HL-60 (cell line): Measurements from ENCODE around the gene HSF2.
A peak's percentile ranks its signal among the peaks of the same experiment; 100 is the strongest.

Experiments used
- DNase-seq, 2 experiments: peaks; one replicate each; pipeline ENCODE4 v3.0.0-alpha.2; 2010 to 2020; ENCODE audit warnings: low read depth in 1 of 2, low spot score in 1 of 2
- H3K27ac ChIP-seq: fragments of 250-450 bp; sonication (Bioruptor Pico); replicated peaks from 2 replicates; pipeline ENCODE4 v1.5.1; 2020; ENCODE audit warnings: mild to moderate bottlenecking, moderate library complexity
- H3K27me3 ChIP-seq: fragments of 250-450 bp; sonication (Bioruptor Pico); 2 replicates; pipeline ENCODE4 v1.5.1; 2021; ENCODE audit warnings: mild to moderate bottlenecking, moderate library complexity; ENCODE audit not compliant: insufficient read depth, poor library complexity, severe bottlenecking
- H3K4me3 ChIP-seq: replicated peaks from 2 replicates; pipeline ENCODE4 v1.5.1; 2011; ENCODE audit warnings: mild to moderate bottlenecking, control low read depth, low read length; ENCODE audit not compliant: insufficient read depth
- CTCF ChIP-seq: IDR thresholded peaks from one replicate; pipeline ENCODE4 v1.5.1; 2011; ENCODE audit warnings: low read length, control low read depth, inconsistent platforms; ENCODE audit not compliant: insufficient read depth
- GABPA ChIP-seq: IDR thresholded peaks from 2 replicates; pipeline ENCODE4 v1.6.1; 2012; ENCODE audit warnings: low read depth
- POLR2AphosphoS5 ChIP-seq: IDR thresholded peaks from 2 replicates; pipeline ENCODE4 v1.6.1; 2012; ENCODE audit warnings: low read depth
- REST ChIP-seq: IDR thresholded peaks from 2 replicates; pipeline ENCODE4 v1.6.1; 2012; ENCODE audit warnings: low read depth; ENCODE audit not compliant: insufficient replicate concordance
- SPI1 ChIP-seq: IDR thresholded peaks from 2 replicates; pipeline ENCODE4 v1.6.1; 2012; ENCODE audit warnings: low read depth, mild to moderate bottlenecking, borderline replicate concordance

Gene HSF2

GRCh38 chr6:122392564-122393350 lies 6.7 kb upstream of the HSF2 start:
- Histone ChIP-seq H3K27me3 (no peaks in the 10 kb centered on the region), H3K27ac (no peak overlapping the region), H3K4me3 (no peak overlapping the region)
- no peak for DNase-seq
- TF ChIP-seq GABPA (no peak), REST (no peak)

DNA sequence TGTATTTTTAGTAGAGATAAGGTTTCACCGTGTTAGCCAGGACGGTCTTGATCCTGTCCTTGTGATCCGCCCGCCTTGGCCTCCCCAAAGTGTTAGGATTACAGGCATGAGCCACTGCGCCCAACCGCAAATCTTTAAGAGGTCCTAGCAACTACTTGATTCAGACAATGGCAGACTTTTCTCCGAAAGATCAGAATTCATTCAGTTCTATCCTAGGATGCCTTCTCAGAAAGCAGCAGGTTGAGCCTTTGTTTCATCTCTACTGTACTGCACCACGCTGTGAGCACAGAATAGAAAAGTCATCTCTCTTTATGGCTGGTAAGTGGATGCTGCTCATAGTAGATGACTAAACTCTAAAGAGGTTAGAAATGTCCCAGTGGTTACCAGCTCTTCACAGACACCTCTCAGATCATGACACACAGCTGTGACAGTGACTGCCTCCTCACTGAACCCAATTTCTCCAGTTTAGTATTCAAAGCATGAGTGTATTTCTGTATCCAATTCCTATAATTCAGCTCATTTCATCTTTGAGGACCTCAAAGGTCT lies 6.0 kb upstream of the HSF2 start:
- Histone ChIP-seq H3K27ac (no peak overlapping the region), H3K4me3 (no peak overlapping the region), H3K27me3 (no peaks in the 10 kb centered on the region)
- TF ChIP-seq CTCF: no peak
- no peak for TF ChIP-seq GABPA
- TF ChIP-seq SPI1: no peak
- no peak for DNase-seq

DNA sequence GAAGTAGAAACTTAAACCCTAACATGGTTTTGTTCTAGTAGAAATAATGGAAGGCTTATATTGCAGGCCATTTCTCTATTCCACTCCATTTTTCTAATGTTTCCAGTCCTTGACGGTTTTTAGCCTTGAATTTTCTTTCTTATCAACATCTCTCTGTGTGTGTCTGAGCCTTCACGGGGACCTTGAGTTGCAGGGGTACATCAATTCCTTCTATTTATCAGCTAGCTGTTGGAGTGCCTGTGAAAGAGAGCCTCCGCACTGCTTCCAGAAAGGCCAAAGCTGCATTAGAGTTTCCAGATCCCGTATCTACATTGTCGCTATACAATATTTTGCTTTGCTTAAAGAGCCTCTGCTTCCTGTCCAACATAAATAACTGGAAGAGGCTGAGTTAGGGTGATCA lies 5.4 kb upstream of the HSF2 start:
- Histone ChIP-seq H3K27ac (no peak overlapping the region), H3K4me3 (no peak overlapping the region), H3K27me3 (no peaks in the 10 kb centered on the region)
- TF ChIP-seq POLR2AphosphoS5: no peak
- no peak for TF ChIP-seq REST
- no peak for TF ChIP-seq SPI1
- no peak for TF ChIP-seq GABPA
- no peak for TF ChIP-seq CTCF
- no peak for DNase-seq

- TF ChIP-seq SPI1: no peak
- TF ChIP-seq REST: peak; percentile 32
- H3K27ac ChIP-seq: peak overlapping the region; percentile 65
- DNase-seq: no peak
- H3K27me3 ChIP-seq: no peaks in the 10 kb centered on the region
- peak overlapping the region; percentile 32 for H3K4me3 ChIP-seq
Measured at GRCh38 chr6:122399055-122399347, 451 bp upstream of the HSF2 start.
